Vagina (tissue), 2 donors: ENCODE results near the gene CD38.

Experiments used
- POLR2AphosphoS5 ChIP-seq, 2 donors: sonication (generic); formaldehyde crosslinking; IDR thresholded peaks; one replicate each; pipeline ENCODE4 v1.9.0; 2017; ENCODE audit warnings: antibody characterized with exemption in 2 of 2, mild to moderate bottlenecking in 2 of 2, low read depth in 1 of 2; ENCODE audit not compliant: insufficient read depth in 1 of 2
- TF ChIP-seq, protein P1 (sequence below), 3 experiments: fragments of 450-650 bp in 2 of 3; fragments of 200-600 bp in 1 of 3; sonication (generic) in 1 of 3; IDR thresholded peaks; one replicate each; pipeline ENCODE4 v1.5.1; 2017 to 2019; ENCODE audit warnings: antibody characterized with exemption in 3 of 3, mild to moderate bottlenecking in 2 of 3, moderate library complexity in 2 of 3

DNA sequence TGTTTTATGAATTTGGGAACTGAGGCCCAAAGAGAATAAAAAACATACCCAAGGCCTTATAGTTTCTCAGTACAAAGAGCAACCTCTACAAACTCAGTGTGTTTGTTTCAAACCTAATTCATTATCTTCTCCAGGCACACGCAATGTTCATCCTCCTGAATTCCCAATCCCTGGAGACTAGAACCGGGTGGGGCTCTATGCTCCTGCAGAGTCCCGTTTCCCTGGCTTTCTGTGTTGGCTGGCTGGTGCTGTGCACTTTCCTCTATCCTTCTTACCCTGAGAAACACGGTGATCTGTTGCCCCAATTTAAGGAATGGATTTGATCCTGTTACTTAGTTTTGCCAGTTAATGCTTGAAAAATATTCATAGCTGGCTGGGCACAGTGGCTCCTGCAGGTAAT is 96.5 kb downstream of the CD38 start:
- TF ChIP-seq, protein P1, sequence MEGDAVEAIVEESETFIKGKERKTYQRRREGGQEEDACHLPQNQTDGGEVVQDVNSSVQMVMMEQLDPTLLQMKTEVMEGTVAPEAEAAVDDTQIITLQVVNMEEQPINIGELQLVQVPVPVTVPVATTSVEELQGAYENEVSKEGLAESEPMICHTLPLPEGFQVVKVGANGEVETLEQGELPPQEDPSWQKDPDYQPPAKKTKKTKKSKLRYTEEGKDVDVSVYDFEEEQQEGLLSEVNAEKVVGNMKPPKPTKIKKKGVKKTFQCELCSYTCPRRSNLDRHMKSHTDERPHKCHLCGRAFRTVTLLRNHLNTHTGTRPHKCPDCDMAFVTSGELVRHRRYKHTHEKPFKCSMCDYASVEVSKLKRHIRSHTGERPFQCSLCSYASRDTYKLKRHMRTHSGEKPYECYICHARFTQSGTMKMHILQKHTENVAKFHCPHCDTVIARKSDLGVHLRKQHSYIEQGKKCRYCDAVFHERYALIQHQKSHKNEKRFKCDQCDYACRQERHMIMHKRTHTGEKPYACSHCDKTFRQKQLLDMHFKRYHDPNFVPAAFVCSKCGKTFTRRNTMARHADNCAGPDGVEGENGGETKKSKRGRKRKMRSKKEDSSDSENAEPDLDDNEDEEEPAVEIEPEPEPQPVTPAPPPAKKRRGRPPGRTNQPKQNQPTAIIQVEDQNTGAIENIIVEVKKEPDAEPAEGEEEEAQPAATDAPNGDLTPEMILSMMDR (IDR thresholded peaks at IDR 0.05), result no peak
- TF ChIP-seq POLR2AphosphoS5 (IDR thresholded peaks at IDR 0.05; ENCODE audit: insufficient read depth in 1 of 2, low read depth in 1 of 2), result no peak
